ENCODE data around the gene AHRR. TPM values are rescaled to one million over a fixed set of nuclear protein-coding genes. Genes with fewer than 3 reads are reported as not detected.

AHRR gene
- polyA plus RNA-seq, 2 of the 4 experiments (the other 2 are of a cell fraction) = 1.2 to 1.7 TPM

GRCh38 chr5:417301-418161, 96.0 kb downstream of the AHRR start:
- ChIA-PET CTCF (interaction anchor here (0.9 to 2.4 kb wide), 3 partner anchors 8 to 100 kb away, joined by 3 to 15 read pairs (median 3); no protein-coding TSS in a partner anchor), POLR2A (no interaction called here)
- H3K4me1 ChIP-seq = peaks cover 5% of the 10 kb centered on the region; the same call in 1 of the 3 replicates
- no peaks in the 10 kb centered on the region for H3K9me3 ChIP-seq
- H3K4me2 ChIP-seq = no peak overlapping the region
- no peak overlapping the region for H3K27ac ChIP-seq
- FAIRE-seq (no peak), ATAC-seq (no peak), DNase-seq (ENCODE audit: low read depth in 1 of 2, low spot score in 1 of 2) (no peak)
- 83% methylated on average over 14 of the region's 14 CpGs for WGBS (ENCODE audit: missing lambda C conversion rate)
- no peak for TF ChIP-seq BCL3 (IDR thresholded peaks at IDR 0.05)
- no peak for TF ChIP-seq MAFK (IDR thresholded peaks at IDR 0.05; ENCODE audit: partially characterized antibody)
- no peak for TF ChIP-seq RCOR1 (IDR thresholded peaks at IDR 0.05; ENCODE audit: low read depth, low read length)
- TF ChIP-seq ZSCAN20 (CRISPR knock-in tag; IDR thresholded peaks at IDR 0.05) = no peak
- no peak for TF ChIP-seq HEYL (CRISPR knock-in tag; IDR thresholded peaks at IDR 0.05)
- no peak for TF ChIP-seq HDAC2 (IDR thresholded peaks at IDR 0.05)
- TF ChIP-seq SMC3 (IDR thresholded peaks at IDR 0.05) = no peak
- TF ChIP-seq TP53 (CRISPR knock-in tag; IDR thresholded peaks at IDR 0.05) = no peak
- no peak for TF ChIP-seq ATOH8 (CRISPR knock-in tag; IDR thresholded peaks at IDR 0.05; ENCODE audit: low read depth)
- TF ChIP-seq CEBPB (IDR thresholded peaks at IDR 0.05) = no peak
- no peak for TF ChIP-seq PHF8 (IDR thresholded peaks at IDR 0.05; ENCODE audit: borderline replicate concordance, low read depth)
- TF ChIP-seq REST (IDR thresholded peaks at IDR 0.05) = no peak
- no peak for TF ChIP-seq TFCP2L1 (CRISPR knock-in tag; IDR thresholded peaks at IDR 0.05)
- no peak for TF ChIP-seq JUN (IDR thresholded peaks at IDR 0.05)
- H3K4me3 ChIP-seq = no peak overlapping the region

GRCh38 chr5:418162-419121, 96.9 kb downstream of the AHRR start:
- WGBS (ENCODE audit: missing lambda C conversion rate) = 84% methylated on average over 17 of the region's 18 CpGs
- Histone ChIP-seq H3K4me1 (peaks cover 5% of the 10 kb centered on the region; the same call in 1 of the 3 replicates), H3K9me3 (no peaks in the 10 kb centered on the region), H3K27ac (no peak overlapping the region), H3K4me2 (no peak overlapping the region), H3K4me3 (no peak overlapping the region)
- ATAC-seq (no peak), DNase-seq (ENCODE audit: low read depth in 1 of 2, low spot score in 1 of 2) (no peak), FAIRE-seq (no peak)
- ChIA-PET CTCF (interaction anchor here (0.9 to 2.4 kb wide), 4 partner anchors 9 to 101 kb away, joined by 3 to 15 read pairs (median 3); no protein-coding TSS in a partner anchor), POLR2A (no interaction called here)
- no peak for TF ChIP-seq MYC (IDR thresholded peaks at IDR 0.05; ENCODE audit: borderline replicate concordance, low read length)
- TF ChIP-seq CEBPB (IDR thresholded peaks at IDR 0.05) = no peak
- no peak for TF ChIP-seq ELK1 (IDR thresholded peaks at IDR 0.05; ENCODE audit: low read depth, low read length)
- no peak for TF ChIP-seq REST (IDR thresholded peaks at IDR 0.05)
- TF ChIP-seq HOXB5 (CRISPR knock-in tag; IDR thresholded peaks at IDR 0.05) = no peak
- TF ChIP-seq RAD21 (conservative IDR thresholded peaks at IDR 0.05 in 1 of 2, IDR thresholded peaks at IDR 0.05 in 1 of 2) = no peak
- TF ChIP-seq EHMT2 (IDR thresholded peaks at IDR 0.05; ENCODE audit: low read depth) = no peak
- no peak for TF ChIP-seq SREBF2 (IDR thresholded peaks at IDR 0.05)
- no peak for TF ChIP-seq RCOR1 (IDR thresholded peaks at IDR 0.05; ENCODE audit: low read depth, low read length)
- TF ChIP-seq ZC3H11A (IDR thresholded peaks at IDR 0.05) = no peak
